GM21360 (cell line): ENCODE measurements around the gene KIAA1210.

Source experiments
- ATAC-seq: cut with Tn5 transposase; IDR thresholded peaks from one replicate; pipeline ENCODE4 v1.9.1; 2021; ENCODE audit warnings: mild to moderate bottlenecking, moderate library complexity; ENCODE audit not compliant: unreplicated experiment

KIAA1210 gene

DNA sequence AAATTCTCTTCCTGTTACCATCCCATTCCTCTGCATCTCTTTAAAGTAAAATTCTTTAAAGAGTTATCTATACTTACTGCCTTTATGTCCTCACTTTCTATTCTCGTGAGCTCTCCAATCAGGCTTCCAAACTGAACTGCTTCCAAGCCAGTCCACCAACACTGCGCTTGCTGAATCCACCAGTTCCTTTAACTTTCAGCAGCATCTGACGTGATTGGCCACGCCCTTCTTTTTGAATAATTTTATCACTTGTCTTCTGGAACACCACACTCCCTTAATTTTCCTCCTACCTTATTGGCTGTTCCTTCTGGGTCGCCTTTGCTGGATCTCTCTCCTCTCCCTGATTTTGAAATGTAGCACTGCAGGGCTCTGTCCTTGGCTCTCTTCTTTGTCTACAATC, at the start of gene KIAA1210:
TSS of gene KIAA1210 (minus strand) at position 163 of the 400 bp plus-strand sequence. CDS start 4,170 bp downstream, outside the sequence.
- ATAC-seq: no peak

DNA sequence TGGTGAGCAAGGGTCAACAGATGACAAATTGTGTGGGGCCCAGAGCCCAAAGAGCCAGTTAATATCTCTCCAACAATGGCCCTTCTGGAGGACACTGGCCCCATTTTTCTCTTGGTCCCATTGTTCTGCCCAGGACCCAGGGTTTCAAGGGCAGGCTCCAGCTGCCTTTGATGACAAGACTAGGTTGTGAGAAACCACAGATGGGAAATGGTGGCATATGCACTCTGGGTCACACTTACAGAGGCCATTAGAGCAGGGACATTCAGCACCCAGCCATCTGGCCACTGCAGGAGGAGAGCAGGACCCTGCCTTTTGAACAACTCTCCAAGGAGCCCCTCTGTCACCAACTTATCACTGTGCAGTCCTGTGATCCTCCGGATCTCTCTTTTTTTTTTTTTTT, 49.7 kb upstream of the KIAA1210 start:
- no peak for ATAC-seq

DNA sequence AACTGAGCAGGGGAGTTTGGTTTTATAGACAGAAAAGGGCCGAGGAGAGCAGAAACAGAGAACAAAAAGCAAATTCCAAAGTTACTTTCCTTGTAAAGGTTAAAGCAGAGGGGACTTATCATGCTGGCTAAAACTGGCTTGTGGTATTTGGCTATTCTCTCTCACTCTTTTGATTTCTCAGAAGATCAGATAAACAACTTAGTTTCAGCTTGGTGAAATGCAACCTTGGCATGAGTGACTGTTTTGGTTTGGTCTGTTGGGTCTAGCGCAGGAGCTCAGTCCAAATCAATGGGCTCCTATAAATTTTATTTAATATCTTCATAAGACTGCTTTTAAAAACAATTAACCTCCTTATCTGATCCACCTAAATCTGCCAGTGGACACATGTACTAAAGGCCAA, 47.3 kb upstream of the KIAA1210 start:
- ATAC-seq: no peak

DNA sequence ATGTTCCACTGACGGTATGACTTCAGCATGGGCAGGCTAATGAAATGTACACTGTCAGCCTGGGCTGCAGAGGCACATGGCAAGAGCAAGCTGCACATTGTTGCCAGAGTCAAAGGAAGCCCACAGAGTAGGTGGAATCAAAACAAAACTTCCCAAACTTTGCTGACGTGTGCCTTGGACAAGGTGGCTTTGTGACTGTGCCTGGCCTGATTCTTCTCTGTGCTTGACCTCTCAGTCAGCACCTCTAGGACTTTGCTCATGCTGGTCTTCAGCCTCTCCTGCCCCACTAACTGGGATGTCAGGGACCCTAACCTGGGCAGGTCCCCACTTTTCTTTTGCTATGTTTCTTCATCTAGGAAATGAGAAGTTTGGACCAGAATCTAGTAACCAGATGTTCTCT, 40.5 kb upstream of the KIAA1210 start:
- no peak for ATAC-seq

DNA sequence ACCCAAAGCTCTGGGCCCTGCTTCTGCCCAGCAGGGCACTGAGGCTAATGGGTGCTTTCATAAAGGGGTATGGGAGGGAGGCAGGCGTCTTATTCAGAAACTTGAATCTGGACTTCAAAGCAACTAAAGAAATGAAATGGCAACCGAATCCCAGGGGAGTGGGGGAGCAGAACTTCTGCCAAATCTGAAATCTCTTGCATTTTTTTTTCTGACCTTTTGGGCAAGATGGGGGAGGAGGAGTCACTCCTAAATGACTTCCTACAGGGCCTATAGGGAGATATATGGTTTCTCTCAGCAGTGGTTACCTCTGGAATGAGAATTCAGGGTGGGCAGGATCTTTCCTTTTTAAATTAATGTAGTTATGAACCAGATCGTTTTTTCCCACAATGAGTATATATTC, 30.6 kb upstream of the KIAA1210 start:
- ATAC-seq: no peak

DNA sequence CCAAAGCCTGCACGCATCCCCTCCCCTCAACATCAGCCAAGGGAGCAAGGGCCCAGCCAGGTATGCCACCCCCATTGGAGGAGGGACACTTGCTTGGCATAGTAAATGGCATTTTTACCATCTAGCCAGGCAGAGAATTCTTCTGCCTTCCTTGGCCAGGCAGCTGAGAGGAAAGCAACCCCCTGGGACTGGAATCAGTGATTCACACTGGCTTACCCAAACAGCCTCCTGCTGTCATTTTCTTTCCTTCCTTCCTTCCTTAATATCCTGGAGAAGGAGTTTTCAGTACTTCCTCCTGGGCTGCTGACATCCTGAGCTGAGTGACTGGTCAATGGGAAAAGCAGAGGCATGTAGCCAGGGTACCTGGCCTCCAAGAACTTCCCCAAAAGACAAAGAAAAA, 28.6 kb upstream of the KIAA1210 start:
- no peak for ATAC-seq

DNA sequence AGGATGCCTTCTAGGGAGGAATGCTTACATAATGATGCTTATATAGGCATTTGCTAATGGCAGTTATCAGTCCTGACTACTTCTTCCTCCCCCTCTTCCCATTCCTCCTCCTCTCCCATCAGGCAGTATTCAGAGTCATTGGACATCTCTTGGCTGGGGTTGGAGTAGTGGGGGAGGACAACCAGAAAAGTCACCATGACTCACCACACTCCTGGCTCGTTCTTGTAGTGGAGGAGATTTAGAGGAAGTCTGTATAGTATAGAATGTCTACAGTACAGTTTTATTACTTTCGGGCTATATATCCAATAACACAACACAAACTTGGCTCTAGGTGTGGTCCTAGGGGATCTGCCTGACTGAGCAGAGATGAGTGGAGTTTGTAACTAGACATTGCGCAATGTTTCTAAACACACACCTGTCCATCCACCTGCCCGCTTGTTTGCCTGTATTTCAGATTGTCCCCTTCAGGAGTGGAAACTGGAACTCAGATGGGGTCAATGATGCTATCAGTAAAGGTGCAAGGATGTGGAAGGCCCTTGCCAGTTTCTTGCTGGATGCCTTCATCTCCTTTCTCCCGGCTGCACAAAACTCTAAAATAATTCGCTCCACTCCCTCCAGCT, 27.9 kb upstream of the KIAA1210 start:
- ATAC-seq: no peak

DNA sequence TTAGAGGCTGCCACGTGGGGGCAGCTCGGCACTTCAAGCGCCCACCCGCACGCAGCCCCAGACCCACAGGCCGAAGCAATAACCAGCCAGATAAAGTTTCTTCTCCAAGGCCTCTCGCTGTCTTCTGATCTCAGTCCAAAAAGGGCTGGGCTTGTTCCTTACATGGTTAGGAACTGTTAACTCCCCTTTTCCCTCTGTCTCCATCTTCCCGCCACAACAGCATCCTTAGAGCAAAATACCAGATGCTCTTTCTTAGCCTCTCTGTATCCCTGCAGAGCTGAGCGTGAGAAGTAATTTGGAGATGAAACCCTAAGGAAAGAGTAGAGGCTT, 23.4 kb upstream of the KIAA1210 start:
- no peak for ATAC-seq

DNA sequence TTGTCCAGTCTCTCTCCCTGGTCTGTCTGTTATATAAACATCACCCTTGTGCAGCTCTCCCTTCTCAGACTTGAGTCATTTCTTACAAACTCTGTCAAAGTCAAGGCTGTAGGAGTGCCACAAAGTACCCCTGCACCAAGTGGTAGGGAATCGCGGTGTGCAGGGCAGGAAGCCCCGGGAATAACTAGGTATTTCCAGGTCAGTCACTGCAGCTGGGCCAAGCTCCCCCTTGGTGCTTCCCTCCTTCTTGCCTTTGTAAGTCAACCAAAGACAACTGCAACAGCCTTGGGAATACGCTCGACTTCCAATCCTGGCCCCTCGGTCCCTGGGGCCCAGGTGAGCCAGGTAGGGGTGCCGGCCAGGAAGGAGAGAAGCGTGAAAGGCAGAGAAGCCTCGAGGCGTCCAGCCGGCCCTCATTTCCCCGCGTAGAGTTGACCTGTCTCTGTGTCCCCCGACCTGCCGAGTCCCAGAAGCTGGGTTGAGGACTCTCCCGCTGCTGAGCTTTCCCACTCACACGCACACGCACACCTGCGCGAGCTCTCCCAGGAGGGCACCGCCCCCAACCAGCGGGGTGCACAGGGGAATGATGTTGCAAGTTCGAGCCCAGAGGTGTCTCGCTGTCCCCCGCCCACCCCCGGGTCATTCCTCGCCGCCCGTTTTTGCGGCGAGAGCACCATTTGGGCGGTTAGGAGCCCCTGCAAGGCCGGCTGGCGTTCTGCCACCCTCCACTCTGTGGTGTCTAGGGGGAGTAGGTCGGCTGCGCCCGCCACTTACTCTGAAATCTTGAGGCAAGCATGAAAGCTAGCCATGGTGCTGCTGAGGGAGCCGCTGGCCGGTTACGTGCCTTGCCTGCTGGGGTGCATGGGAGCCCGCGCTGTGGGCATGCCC, 22.8 kb upstream of the KIAA1210 start:
- ATAC-seq: no peak

DNA sequence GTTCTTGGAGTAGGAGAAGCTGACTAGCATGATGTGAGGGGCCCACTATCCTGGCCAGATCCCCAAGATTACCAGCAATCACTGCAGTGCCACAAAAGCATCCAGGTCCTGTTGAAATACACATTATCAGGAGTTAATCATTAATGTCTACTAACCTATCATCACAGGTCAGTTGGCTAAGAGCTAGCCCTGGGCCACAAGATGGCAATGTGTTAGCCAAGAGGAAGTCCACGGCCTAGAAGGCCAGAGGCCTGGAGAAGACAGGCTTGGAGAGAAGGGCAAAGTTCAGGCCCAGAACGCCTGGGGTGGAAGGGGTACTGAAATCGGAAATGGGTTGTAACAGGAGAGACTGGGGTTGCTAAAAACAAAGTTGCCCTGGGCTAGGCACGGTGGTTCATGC, 19.9 kb upstream of the KIAA1210 start:
- no peak for ATAC-seq

DNA sequence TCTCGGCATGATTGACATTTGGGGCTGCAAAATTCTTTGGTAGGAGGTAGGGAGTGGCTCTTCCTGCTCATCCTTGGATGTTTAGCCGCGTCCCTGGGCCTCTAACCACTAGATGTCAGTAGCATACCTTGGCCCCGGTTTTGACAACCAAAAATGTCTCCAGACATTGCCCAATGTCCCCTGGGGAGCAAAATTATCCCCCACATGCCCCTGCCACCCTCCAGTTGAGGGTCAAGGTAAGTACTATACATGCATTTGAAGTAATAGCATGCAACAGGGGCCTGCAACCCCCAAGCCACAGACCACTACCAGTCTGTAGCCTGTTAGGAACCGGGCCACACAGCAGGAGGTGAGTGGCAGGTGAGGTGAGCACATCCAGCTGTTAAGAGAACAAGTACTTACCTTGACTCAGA, 17.6 kb upstream of the KIAA1210 start:
- no peak for ATAC-seq

DNA sequence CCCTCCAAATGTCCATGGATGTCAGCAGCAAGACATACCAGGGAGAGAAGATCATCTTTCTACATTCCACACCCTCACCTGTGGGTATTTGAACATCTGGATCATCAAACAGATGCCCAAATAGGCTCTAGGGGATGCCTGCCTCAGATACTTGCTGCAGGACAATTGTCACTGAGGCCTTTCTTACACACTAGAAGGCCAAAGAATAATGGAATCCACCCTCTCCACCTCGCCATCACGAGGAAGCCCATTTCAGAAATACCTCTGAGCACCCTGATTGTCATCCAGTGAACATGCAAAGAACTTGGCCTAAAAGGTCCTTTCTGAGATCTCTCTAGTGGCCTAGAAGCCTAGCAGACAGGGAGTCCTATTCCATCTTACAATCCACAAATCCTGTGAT, 6.9 kb upstream of the KIAA1210 start:
- ATAC-seq: no peak

DNA sequence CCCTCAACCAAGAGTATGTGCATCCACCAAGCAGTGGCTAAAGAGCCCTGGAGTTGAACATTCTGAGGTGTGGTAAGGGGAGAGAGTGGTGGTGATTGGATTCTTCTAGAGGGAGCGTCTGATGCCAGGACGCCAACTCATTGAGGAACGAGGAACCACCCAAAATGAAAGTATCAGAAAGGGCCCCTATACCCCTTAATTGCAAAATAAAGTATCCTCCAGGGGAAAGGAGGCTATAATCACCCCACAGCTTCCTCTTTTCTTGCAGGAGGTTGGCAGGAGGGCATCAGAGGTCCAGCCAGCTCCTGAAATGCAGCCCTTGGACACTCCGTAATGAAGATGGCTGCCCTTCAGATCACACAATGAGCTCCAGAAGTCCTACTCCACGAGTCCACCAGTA, 5.3 kb upstream of the KIAA1210 start:
- no peak for ATAC-seq

DNA sequence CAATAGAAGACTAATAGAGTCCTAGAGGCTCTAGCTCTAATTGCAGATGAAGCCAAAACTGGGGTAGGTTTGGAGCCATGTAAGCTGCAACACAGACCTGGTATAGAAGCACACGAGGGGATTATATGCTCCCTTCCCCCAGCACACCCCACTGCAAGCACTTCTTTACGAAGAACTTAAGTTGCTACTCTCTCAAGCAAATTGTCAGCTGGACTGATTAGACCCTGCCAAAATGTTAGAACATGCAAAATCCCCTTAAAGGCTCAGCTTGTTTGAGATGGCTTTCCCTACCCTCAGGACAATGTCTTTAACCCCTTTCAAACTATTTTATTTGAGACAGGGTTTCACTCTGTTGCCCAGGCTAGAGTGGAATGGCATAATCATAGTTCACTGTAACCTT, 4.7 kb upstream of the KIAA1210 start:
- no peak for ATAC-seq

DNA sequence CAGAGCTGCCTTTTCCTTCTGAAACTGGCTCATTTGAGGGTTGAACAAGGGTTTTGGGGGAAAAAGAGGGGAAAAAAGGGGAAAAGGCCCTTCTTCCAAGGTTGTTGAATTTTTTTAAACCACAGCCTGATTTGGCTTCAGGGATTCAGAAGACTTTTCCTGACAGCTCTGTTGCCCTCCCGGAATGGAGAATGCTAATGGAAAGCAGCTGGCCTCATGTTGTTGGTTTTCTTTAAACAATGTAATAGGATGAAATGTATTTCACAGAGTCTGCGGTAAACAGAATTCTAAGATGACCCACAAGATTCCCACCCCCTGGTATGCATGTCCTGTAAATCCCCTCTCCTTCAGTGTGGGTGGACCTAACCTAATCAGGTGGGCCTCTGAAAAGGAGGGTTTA, 3.3 kb upstream of the KIAA1210 start:
- no peak for ATAC-seq

DNA sequence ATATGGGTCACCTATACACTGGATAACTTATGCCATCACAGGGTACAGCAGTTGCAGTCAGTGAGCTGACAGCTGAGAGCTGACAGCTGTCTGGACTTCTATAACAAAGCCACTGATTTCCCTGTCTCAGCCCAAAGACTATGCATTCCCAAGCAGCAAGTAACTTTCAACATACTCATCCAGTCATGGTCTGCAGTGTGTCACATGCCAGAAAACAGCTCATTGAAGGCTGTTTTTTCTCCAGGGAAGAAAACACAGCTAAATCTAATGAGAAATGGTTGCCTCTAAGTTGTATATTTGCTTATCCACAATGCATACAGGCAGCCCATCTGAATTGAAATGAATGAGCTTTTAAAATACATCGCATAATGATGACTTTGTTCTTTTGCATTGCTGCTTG, 6.3 kb downstream of the KIAA1210 start:
- ATAC-seq: no peak

DNA sequence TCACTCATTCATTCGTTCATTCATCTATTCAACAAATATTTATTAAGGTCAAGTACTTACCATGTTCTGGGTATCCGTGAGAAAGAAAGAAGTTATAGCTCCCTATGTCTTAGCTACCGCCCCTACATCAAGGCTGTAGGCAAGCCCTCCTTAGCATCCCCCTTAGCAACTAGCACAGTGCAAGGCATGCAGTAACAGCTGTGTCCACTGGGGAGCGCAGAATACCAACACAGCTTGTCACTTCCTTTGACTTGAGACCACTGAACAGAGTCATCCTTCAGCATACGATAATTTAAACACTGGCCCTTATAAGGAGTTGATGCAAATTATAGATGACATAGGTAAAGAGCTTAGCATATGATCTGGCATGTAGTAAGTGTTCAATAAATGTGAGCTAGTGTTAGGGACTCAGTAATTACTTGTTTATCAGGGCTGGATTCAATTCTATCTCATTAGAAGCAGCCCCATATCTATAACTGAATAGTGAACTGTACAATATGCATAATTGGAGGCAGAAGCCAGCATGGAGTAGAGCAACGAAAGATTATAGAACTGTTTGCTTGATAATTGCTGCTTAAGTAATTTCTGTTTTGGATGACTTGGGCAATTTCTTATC, 8.7 kb downstream of the KIAA1210 start:
- ATAC-seq: peak; percentile 91

DNA sequence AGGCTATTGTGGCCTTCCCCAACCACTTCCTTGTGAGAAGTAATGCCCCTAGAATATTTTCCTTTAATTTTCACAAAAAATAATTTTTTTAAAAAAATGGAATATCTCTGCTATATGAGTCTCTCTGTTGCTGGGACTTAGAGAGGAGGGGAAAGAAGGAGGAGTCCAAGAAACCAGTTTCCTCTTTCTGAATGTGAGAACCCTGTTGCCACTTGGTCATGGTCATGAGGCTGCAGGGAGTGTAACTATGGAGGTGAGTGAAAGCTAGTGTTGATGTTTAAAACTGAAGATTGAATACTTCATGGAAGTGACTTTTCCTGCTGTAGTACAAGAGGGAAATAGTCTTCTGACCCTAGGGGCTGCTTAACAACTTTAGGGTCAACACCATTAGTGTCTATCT, 20.4 kb downstream of the KIAA1210 start:
- ATAC-seq: no peak

DNA sequence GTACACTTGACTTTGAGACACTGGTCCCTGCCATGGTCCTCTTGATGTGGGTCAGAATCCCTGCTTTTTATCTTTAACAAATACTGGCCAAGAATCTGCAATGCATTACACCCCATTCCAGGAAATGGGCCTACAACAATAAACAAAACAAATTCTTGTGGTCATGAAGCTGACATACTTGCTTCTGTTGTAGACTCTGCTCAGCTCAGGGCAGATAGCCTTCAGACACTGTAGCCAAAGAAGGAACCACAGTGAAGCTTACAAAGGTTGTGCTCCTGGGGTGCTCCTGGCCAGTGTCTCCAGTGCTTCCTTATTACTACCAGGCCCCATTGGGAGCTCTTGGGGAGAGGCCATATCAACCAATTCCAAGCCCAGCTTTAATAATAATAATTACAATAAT, 21.8 kb downstream of the KIAA1210 start:
- no peak for ATAC-seq

DNA sequence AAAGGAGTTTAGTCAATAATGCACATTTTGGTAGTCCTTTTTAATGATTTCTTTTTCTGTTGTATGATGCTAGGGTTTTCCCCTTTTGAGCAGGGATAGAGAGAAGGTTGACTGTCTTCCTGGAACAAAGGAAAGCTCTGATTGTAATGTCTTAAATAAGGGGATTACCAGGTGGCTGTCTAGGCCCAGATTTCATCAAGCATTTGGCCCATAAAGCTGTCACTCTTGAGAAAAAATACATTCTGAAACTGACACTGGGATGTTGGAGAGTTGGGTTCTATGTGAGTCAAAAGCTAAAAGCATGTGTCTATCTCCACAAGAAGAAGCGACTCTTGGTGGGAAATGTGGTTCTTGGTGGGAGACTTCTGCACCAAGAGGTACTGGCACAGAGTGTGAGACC, 26.4 kb downstream of the KIAA1210 start:
- no peak for ATAC-seq

DNA sequence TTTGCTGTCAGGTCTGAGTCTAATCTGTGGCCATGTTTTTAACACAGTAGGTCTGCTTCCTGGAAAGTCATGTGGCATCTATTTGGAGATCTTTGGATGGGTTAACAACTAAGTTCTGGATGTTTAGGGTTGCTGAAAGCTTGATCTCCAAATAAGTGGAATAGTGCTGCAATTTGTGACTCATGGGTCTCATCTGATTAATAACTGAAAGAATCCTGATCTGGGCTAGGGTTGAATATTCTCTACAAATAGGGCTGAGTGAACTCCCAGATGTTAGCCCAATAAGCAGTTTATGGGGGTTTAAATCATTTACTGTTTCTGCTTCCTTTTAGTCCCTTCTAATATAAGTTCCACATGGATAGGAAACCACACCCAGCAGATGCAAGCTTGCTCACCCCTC, 31.7 kb downstream of the KIAA1210 start:
- no peak for ATAC-seq

DNA sequence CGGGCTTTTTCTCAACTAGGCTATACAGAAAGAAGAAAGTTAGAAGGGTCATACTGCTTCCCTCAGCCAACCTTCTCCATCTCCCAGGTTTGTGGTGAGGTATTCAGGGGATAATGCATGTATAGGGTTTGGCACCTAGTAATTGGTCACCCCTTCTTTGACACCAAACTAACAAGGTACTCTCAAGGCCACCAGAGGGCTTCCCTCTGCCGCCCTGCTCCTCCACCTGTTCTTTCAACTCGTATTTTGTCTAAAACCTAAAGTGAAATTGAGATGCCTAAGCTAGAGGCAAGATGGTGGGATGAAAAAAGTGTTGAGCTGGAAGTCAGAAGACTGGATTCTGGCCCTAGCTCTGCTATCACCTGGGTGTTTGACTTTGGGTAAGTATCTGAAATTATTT, 32.8 kb downstream of the KIAA1210 start:
- no peak for ATAC-seq
